ENCODE measurements around the gene ZNF430.
"Not testable (repeated sequence)": the region's sequence is repeated elsewhere in the genome, so short reads cannot be mapped to it uniquely, and the experiment has no call there.

The ZNF430 gene

DNA sequence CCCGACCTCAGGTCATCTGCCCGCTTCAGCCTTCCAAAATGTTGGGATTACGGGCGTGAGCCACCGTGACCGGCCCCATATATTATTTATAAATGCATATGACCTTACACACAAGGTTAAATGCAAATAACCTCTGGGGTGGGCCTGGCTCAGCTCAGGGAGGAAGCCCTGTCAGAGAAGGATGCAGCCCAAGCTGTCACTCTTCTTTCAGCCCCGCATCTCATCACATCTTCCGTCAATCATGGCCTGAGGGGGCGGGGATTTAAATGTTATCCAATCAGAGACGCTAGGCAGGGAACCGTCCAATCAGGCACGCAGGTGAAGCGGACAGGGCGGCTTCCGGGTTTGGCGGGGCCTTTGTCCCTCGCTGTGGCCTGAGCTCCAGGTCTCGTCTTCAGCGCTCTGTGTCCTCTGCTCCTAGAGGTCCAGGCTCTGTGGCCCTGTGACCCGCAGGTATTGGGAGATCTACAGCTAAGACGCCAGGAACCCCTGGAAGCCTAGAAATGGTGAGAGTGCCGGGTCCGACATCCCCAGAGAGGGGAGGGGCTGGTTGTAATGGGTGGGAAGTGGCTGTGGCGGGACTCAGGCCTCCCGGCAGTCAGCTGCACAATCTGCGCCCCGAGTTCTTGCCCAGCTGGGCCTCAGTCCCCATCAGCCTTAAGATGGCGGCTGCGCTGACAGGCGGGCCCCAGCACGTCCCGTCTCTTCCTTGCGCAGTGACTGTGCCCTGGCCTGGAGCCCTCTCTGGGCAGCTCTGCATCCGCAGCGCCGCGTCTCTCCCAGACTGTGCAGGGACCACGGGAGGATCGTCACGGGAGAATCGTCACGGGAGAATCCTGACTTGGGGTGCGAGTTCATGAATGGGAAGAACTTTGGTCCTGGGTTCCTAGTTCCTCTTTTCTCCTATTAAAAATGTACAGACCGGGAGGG, at the start of gene ZNF430:
Gene ZNF430, plus strand, starts transcription at position 360 of the 930 bp plus-strand sequence. Its CDS starts 144 bp downstream, at position 504.
- TF ChIP-seq, protein P1, sequence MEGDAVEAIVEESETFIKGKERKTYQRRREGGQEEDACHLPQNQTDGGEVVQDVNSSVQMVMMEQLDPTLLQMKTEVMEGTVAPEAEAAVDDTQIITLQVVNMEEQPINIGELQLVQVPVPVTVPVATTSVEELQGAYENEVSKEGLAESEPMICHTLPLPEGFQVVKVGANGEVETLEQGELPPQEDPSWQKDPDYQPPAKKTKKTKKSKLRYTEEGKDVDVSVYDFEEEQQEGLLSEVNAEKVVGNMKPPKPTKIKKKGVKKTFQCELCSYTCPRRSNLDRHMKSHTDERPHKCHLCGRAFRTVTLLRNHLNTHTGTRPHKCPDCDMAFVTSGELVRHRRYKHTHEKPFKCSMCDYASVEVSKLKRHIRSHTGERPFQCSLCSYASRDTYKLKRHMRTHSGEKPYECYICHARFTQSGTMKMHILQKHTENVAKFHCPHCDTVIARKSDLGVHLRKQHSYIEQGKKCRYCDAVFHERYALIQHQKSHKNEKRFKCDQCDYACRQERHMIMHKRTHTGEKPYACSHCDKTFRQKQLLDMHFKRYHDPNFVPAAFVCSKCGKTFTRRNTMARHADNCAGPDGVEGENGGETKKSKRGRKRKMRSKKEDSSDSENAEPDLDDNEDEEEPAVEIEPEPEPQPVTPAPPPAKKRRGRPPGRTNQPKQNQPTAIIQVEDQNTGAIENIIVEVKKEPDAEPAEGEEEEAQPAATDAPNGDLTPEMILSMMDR (conservative IDR thresholded peaks at IDR 0.05) = no peak

DNA sequence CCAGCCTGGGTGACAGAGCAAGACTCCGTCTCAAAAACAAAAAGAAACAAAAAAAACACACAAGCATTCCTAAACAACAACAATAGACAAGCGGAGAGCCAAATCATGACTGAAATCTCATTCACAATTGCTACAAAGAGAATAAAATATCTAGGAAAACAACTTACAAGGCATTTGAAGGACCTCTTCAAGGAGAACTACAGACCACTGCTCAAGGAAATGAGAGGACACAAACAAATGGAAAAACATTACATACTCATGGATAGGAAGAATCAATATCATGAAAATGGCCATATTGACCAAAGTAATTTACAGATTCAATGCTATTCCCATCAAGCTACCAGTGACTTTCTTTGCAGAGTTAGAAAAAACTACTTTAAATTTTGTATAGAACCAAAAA, 27.7 kb upstream of the ZNF430 start:
- not testable (repeated sequence) for H3K27ac ChIP-seq

More for the DNA sequence above, at the start of gene ZNF430:
- H3K27ac ChIP-seq = peak within 1 kb of the TSS; percentile 63

DNA sequence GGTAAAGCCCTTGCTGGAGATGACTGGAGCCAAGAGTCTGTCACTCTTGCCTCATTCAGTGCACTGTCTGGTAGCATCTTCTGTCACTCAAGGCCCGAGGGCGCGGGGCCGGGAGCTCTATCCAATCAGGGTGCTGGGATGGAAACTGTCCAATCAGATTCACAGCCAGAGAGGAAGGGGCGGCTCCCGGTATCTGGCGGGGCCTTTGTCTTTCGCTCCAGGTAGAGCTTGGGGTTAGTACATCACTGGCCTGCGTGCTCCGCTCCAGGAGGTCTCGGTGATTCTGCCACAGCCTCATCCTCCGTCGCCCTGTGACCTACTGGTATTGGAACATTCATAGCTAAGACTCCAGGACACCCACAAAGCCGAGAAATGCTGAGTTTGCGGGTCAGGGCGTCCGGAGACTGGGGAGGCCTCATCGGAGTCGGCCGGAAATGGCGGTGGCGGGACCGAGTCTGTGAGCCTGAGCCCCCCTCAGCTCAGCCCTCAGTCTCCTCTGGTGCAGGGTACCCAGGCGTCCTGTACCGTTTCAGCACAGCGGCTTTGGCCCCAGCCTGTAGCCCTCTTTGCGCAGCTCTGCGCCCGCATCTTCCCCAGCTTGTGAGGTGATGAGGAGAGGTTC, 20.6 kb upstream of the ZNF430 start:
- TF ChIP-seq, protein P1 (conservative IDR thresholded peaks at IDR 0.05) = no peak
- 0 out of 2 replicates have a peak overlapping the region, but pooled peaks have one; percentile 19 for H3K27ac ChIP-seq

DNA sequence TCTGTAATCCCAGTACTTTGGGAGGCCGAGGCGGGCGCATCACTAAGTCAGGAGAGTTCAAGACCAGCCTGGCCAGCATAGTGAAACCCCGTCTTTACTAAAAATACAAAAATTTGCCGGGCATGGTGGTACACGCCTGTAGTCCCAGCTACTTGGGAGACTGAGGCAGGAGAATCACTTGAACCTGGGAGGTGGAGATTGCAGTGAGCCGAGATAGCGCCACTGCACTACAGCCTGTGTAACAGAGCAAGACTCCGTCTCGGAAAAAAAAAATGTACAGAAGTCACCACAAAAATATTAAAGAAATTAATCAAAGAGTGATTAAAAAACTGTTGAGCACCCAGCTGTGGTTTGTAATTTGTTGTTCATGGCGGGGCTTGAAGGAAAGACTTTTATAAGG, 781 bp downstream of the ZNF430 start:
- peak overlapping the region; percentile 63 for H3K27ac ChIP-seq

DNA sequence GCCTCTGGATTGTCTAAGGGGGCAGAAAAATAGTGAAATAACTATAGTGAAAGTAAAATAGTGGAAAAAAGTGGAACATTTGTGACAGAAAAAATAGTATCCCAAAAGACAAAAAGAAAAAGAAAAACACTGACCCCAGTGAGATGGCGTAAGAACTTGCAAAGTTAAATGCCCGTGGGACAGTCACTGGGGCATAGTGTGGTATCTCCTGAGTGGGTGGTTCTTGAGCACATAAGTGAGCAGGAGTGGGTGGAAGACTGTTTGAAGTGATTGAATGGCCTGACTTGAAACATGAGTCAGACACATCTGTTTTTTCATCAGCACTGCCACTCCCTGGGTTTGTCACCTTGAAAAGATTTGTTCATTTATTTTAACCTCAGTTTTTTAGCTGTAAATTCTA, 2.5 kb downstream of the ZNF430 start:
- H3K27ac ChIP-seq = no peak overlapping the region
- TF ChIP-seq, protein P1 (conservative IDR thresholded peaks at IDR 0.05) = no peak

DNA sequence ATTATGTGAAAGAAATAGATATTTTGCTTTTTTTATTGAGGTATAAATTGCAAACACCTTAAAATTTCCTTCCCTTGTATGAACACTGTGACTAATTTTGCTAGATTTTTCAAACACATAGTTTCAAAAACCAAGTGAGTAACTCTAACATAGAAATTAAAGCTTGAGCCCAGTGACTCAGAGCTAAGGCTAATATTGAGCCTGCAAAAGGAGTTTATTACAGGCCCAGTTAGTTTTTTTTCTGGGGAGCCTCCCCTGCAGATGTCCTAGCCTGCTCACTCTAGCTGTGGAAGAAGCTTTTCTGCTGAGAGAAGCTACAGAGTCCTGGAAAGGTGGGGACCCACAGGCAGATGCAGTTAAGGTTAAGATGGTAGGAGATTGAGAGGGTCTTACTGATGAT, 3.4 kb downstream of the ZNF430 start:
- TF ChIP-seq, protein P1 (conservative IDR thresholded peaks at IDR 0.05) = no peak

DNA sequence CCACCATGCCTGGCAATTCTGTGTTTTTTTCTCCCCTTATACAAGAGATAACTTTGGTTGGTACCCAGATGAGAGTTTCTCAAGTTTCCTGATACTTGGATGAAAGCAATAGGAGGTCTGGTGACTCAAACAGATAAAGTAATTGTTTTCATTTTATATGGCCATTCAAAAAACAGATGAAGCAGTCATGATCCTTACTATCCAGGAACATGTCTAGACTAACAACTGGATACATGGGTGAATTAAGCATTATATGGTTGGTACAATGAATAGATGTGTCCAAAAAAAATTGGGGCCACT, 8.5 kb downstream of the ZNF430 start:
- TF ChIP-seq, protein P1 (conservative IDR thresholded peaks at IDR 0.05) = no peak
- no peak overlapping the region for H3K27ac ChIP-seq

More for the DNA sequence above, 3.4 kb downstream of the ZNF430 start:
- H3K27ac ChIP-seq = no peak overlapping the region

DNA sequence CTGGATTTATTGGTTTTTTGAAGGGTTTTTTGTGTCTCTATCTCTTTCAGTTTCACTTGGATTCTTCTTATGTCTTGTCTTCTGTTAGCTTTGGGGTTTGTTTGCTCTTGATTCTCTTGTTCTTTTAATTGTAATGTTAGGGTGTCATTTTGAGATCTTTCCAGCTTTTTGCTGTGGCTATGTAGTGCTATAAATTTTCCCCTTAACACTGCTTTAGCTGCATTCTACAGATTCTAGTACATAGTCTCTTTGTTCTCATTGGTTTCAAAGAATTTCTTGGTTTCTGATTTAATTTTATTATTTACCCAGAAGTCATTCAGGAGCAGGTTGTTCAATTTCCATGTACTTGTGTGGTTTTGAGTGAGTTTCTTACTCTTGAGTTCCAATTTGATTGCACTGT, 24.6 kb downstream of the ZNF430 start:
- TF ChIP-seq, protein P1 (conservative IDR thresholded peaks at IDR 0.05) = no peak
- H3K27ac ChIP-seq = no peak overlapping the region
